C4-2B (cell line): Measurements from ENCODE around the gene ZNF536.

ENCODE experiments used
- H3K27ac ChIP-seq: fragments of 450-650 bp; 2 replicates; pipeline ENCODE4 v1.5.1; 2017
- ZFX ChIP-seq: fragments of 450-650 bp; IDR thresholded peaks from 2 replicates; pipeline ENCODE4 v1.6.1; 2017
- TF ChIP-seq, protein P1 (sequence below): fragments of 450-650 bp; conservative IDR thresholded peaks from 2 replicates; pipeline ENCODE4 v1.5.1; 2017; ENCODE audit warnings: mild to moderate bottlenecking

Gene ZNF536

DNA sequence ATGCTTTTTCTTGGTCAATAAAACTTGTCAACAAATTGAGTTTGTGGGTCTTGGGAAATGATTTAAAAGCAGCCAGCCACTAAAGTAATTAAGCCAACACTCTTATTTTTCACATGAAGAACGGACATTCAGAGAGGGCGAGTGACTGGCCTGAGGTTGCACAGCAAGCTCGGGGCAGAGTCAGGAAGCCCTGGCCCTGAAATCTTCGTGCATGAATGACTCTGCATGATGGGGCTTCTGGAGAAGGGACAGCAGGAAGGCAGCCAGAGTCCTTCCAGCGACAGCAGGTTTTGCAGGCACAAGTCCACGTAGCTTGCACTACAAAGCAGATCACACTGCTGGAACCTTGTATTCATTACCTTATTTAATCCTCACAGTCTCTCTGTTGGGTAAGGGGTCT, 232.5 kb downstream of the ZNF536 start:
- no peak for TF ChIP-seq ZFX
- TF ChIP-seq, protein P1, sequence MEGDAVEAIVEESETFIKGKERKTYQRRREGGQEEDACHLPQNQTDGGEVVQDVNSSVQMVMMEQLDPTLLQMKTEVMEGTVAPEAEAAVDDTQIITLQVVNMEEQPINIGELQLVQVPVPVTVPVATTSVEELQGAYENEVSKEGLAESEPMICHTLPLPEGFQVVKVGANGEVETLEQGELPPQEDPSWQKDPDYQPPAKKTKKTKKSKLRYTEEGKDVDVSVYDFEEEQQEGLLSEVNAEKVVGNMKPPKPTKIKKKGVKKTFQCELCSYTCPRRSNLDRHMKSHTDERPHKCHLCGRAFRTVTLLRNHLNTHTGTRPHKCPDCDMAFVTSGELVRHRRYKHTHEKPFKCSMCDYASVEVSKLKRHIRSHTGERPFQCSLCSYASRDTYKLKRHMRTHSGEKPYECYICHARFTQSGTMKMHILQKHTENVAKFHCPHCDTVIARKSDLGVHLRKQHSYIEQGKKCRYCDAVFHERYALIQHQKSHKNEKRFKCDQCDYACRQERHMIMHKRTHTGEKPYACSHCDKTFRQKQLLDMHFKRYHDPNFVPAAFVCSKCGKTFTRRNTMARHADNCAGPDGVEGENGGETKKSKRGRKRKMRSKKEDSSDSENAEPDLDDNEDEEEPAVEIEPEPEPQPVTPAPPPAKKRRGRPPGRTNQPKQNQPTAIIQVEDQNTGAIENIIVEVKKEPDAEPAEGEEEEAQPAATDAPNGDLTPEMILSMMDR: no peak
- no peak overlapping the region for H3K27ac ChIP-seq

DNA sequence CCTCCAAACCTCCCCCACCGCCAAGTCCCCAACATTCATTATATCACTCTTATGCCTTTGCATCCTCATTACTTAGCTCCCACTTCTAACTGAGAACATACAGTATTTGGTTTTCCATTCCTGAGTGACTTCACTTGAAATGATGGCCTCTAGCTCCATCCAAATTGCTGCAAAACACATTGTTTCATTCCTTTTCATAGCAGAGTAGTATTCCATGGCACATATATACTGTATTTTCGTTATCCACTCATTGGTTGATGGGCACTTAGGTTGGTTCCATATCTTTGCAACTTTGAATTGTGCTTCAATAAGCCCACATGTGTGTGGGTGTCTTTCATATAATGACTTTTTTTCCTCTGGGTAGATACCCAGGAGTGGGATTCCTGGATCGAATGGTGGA, 233.1 kb downstream of the ZNF536 start:
- TF ChIP-seq, protein P1: no peak
- TF ChIP-seq ZFX: no peak
- no peak overlapping the region for H3K27ac ChIP-seq

DNA sequence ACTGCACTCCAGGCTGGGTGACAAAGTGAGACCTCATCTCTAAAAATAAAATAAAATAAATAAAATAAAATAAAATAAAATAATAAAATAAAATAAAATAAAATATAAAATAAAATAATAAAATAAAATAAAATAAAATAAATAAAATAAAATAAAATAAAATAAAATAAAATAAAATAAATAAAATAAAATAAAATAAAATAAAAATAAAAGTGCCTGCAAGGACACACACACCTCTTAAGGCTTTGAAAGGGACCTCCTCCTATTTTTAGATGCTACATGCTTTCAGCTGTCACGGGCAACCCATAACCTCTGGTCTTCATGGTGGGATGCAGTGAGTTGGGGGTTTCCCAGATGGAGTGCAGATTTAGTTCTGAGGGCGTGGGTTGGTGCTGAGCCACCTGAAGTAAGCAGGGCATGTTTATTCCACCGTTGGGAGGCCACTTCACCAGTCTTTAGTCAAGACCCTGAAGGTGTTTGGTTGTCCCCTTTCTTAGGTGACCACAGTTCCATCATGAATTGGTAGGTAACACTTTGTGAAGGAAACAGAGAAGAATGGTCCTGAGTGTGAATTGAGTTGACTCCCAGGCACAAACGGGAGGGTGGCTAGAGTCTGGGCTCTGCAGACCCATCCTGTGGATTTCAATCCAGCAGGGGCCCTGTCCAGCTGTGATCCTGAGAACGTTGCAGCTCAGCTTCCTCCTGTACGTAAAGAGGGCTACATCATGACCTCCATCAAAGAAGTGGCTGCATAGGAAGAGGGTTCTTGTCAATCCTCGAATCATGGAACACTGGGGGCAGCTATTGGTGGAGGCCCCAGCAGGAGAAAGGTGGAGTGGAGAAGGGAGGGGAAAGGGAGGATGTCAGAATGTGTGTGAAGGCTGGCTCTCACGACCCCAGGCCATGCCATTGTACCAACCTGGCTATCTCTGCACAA, 234.2 kb downstream of the ZNF536 start:
- TF ChIP-seq, protein P1: no peak
- no peak for TF ChIP-seq ZFX
- no peak overlapping the region for H3K27ac ChIP-seq
